OCI-LY7 (cell line): Measurements from ENCODE around the gene OGDHL. TPM values are rescaled to one million over a fixed set of nuclear protein-coding genes. Genes with fewer than 3 reads are reported as not detected.

Experiments used
- BruUV-seq: library from RNA; stranded (reverse); fragments of 400-500 nt; replicated peaks from 2 replicates; lab custom pipeline; 2021; lab: Mats Ljungman, UMichigan
- CTCF ChIA-PET: fragments of 300-600 bp; sonication (Branson Sonifier 250); formaldehyde crosslinking; loops from one replicate; lab custom pipeline; 2022; ENCODE audit warnings: antibody characterized with exemption; ENCODE audit not compliant: unreplicated experiment; lab: Charles Lee
- POLR2A ChIA-PET: fragments of 300-600 bp; sonication (Branson Sonifier 250); formaldehyde crosslinking; loops from one replicate; lab custom pipeline; 2022; ENCODE audit warnings: antibody characterized with exemption; lab: Charles Lee
- DNase-seq: peaks from one replicate; pipeline ENCODE4 v3.0.0-alpha.2; 2015; ENCODE audit warnings: low spot score
- H2AFZ ChIP-seq: fragments of 200-600 bp; sonication (generic), shearing (Covaris generic); 2 replicates; pipeline ENCODE4 v1.6.1; 2014; ENCODE audit warnings: mild to moderate bottlenecking, antibody characterized with exemption, low read length, moderate library complexity
- H3K27ac ChIP-seq: fragments of 200-600 bp; sonication (generic); 2 replicates; pipeline ENCODE4 v1.5.1; 2014; ENCODE audit warnings: mixed run types, low read depth, mild to moderate bottlenecking, moderate library complexity, low read length, inconsistent platforms; ENCODE audit not compliant: poor library complexity, severe bottlenecking
- H3K36me3 ChIP-seq: fragments of 200-600 bp; sonication (generic); 2 replicates; pipeline ENCODE4 v1.6.1; 2014; ENCODE audit warnings: mild to moderate bottlenecking, antibody characterized with exemption, low read length, moderate library complexity, mixed read lengths; ENCODE audit not compliant: insufficient read depth
- H3K4me1 ChIP-seq: fragments of 200-600 bp; sonication (generic); 2 replicates; pipeline ENCODE4 v1.5.1; 2014; ENCODE audit warnings: mild to moderate bottlenecking, low read length; ENCODE audit not compliant: insufficient read depth, poor library complexity, severe bottlenecking
- H3K4me2 ChIP-seq: fragments of 200-600 bp; sonication (generic); 2 replicates; pipeline ENCODE4 v1.6.1; 2014; ENCODE audit warnings: mild to moderate bottlenecking, low read length
- H3K4me3 ChIP-seq: fragments of 200-600 bp; sonication (generic); 2 replicates; pipeline ENCODE4 v1.5.1; 2014; ENCODE audit warnings: mild to moderate bottlenecking, low read depth, low read length; ENCODE audit not compliant: poor library complexity, severe bottlenecking
- H3K79me2 ChIP-seq: fragments of 200-600 bp; sonication (generic); 2 replicates; pipeline ENCODE4 v1.6.1; 2016; ENCODE audit warnings: low read depth, mild to moderate bottlenecking, low read length, moderate library complexity, mixed read lengths; ENCODE audit not compliant: insufficient read depth
- H3K9me2 ChIP-seq: fragments of 200-600 bp; sonication (generic); 2 replicates; pipeline ENCODE4 v1.6.1; 2016; ENCODE audit warnings: mild to moderate bottlenecking, low read length, mixed read lengths; ENCODE audit not compliant: insufficient read depth
- H3K9me3 ChIP-seq: fragments of 200-600 bp; sonication (generic); 2 replicates; pipeline ENCODE4 v1.6.1; 2014; ENCODE audit warnings: mild to moderate bottlenecking, mixed run types, low read length, mixed read lengths
- H4K20me1 ChIP-seq: fragments of 200-600 bp; sonication (generic); 2 replicates; pipeline ENCODE4 v1.6.1; 2014; ENCODE audit warnings: mild to moderate bottlenecking, antibody characterized with exemption, low read length, moderate library complexity, mixed read lengths; ENCODE audit not compliant: insufficient read depth
- EZH2phosphoT487 ChIP-seq: fragments of 200-600 bp; sonication (generic); IDR thresholded peaks from 2 replicates; pipeline ENCODE4 v1.6.1; 2018; ENCODE audit warnings: low read depth, borderline replicate concordance, mild to moderate bottlenecking, mixed run types, antibody characterized with exemption, low read length, moderate library complexity, mixed read lengths
- intact Hi-C: fragments of 100-400 bp; cut with micrococcal nuclease; formaldehyde crosslinking; loops from one replicate; pipeline ENCODE4 v1.10.0; 2022; ENCODE audit not compliant: unreplicated experiment
- total RNA-seq, 2 experiments: library from RNA; depleted of rRNA in 1 of 2; stranded (reverse); fragments of >200 nt in 1 of 2; shearing (Covaris generic) in 1 of 2; gene quantifications; 2 replicates each; pipeline ENCODE4 v1.2.3, GENCODE V29; 2014 to 2022
- TF ChIP-seq, protein P1 (sequence below): fragments of 200-600 bp; sonication (generic); conservative IDR thresholded peaks from 2 replicates; pipeline ENCODE4 v1.5.1; 2014; ENCODE audit warnings: mild to moderate bottlenecking, antibody characterized with exemption, low read length, moderate library complexity, mixed read lengths

Gene OGDHL
- total RNA-seq, 2 experiments from 2014 or later = 0.23 TPM; not detected in 1

- Histone ChIP-seq H3K4me2 (no peak overlapping the region), H3K4me1 (no peaks in the 10 kb centered on the region), H3K27ac (no peak overlapping the region), H4K20me1 (no peaks in the 10 kb centered on the region), H3K9me3 (no peaks in the 10 kb centered on the region), H3K79me2 (no peaks in the 10 kb centered on the region), H3K36me3 (no peaks in the 10 kb centered on the region), H3K9me2 (no peaks in the 10 kb centered on the region), H3K4me3 (no peak overlapping the region), H2AFZ (no peak overlapping the region)
- no TSS peak for BruUV-seq
- ChIA-PET POLR2A (no interaction called here), CTCF (no interaction called here)
- DNase-seq = no peak
- TF ChIP-seq, protein P1, sequence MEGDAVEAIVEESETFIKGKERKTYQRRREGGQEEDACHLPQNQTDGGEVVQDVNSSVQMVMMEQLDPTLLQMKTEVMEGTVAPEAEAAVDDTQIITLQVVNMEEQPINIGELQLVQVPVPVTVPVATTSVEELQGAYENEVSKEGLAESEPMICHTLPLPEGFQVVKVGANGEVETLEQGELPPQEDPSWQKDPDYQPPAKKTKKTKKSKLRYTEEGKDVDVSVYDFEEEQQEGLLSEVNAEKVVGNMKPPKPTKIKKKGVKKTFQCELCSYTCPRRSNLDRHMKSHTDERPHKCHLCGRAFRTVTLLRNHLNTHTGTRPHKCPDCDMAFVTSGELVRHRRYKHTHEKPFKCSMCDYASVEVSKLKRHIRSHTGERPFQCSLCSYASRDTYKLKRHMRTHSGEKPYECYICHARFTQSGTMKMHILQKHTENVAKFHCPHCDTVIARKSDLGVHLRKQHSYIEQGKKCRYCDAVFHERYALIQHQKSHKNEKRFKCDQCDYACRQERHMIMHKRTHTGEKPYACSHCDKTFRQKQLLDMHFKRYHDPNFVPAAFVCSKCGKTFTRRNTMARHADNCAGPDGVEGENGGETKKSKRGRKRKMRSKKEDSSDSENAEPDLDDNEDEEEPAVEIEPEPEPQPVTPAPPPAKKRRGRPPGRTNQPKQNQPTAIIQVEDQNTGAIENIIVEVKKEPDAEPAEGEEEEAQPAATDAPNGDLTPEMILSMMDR = no peak
- TF ChIP-seq EZH2phosphoT487 = no peak
- intact Hi-C loops = no loop called here
Measured at GRCh38 chr10:49743464-49744075, 18.6 kb downstream of the OGDHL start.

GRCh38 chr10:49742683-49743463 is 19.2 kb downstream of the OGDHL start:
- BruUV-seq = no TSS peak
- H3K4me3 ChIP-seq = no peak overlapping the region
- TF ChIP-seq EZH2phosphoT487 = no peak
- TF ChIP-seq, protein P1 = no peak
- H4K20me1 ChIP-seq = no peaks in the 10 kb centered on the region
- ChIA-PET CTCF (no interaction called here), POLR2A (no interaction called here)
- H3K4me1 ChIP-seq = no peaks in the 10 kb centered on the region
- H3K27ac ChIP-seq = no peak overlapping the region
- H3K9me2 ChIP-seq = no peaks in the 10 kb centered on the region
- no peaks in the 10 kb centered on the region for H3K36me3 ChIP-seq
- DNase-seq = no peak
- intact Hi-C loops = no loop called here
- H3K9me3 ChIP-seq = no peaks in the 10 kb centered on the region
- no peak overlapping the region for H3K4me2 ChIP-seq
- H2AFZ ChIP-seq = no peak overlapping the region
- H3K79me2 ChIP-seq = no peaks in the 10 kb centered on the region
